Activated CD8-positive, alpha-beta memory T cell treated with anti-CD3 and anti-CD28 coated beads, Interleukin-2, amount 50 U/mL, for 1 hour (primary cell): Measurements from ENCODE around the gene STX17.

Source experiments
- DNase-seq: peaks from one replicate; pipeline ENCODE4 v3.0.0-alpha.2; 2020; ENCODE audit errors: extremely low read depth

The STX17 gene

GRCh38 chr9:99907208-99907532, 716 bp downstream of the STX17 start:
- DNase-seq = no peak

- DNase-seq = no peak
These were observed 5.1 kb downstream of the STX17 start for GRCh38 chr9:99911600-99911999.

- DNase-seq = no peak
These were observed 10.2 kb downstream of the STX17 start for GRCh38 chr9:99916650-99917049.

GRCh38 chr9:99918134-99918533, 11.7 kb downstream of the STX17 start:
- no peak for DNase-seq

GRCh38 chr9:99919930-99920329, 13.5 kb downstream of the STX17 start:
- DNase-seq = no peak

GRCh38 chr9:99921875-99922710, 15.6 kb downstream of the STX17 start:
- no peak for DNase-seq

- DNase-seq = no peak
These were observed 16.2 kb downstream of the STX17 start for GRCh38 chr9:99922711-99923030.

- no peak for DNase-seq
These were observed 19.1 kb downstream of the STX17 start for GRCh38 chr9:99925541-99925940.

GRCh38 chr9:99929652-99930051, 23.2 kb downstream of the STX17 start:
- DNase-seq = no peak

GRCh38 chr9:99931155-99931840, 24.8 kb downstream of the STX17 start:
- DNase-seq = no peak

GRCh38 chr9:99936947-99937587, 30.6 kb downstream of the STX17 start:
- DNase-seq = no peak

GRCh38 chr9:99947395-99947794, 40.9 kb downstream of the STX17 start:
- DNase-seq = no peak

GRCh38 chr9:99948482-99948881, 42.0 kb downstream of the STX17 start:
- no peak for DNase-seq

- no peak for DNase-seq
These were observed 42.4 kb downstream of the STX17 start for GRCh38 chr9:99948896-99949295.

GRCh38 chr9:99953861-99954507, 47.5 kb downstream of the STX17 start:
- no peak for DNase-seq

- DNase-seq = no peak
These were observed 48.4 kb downstream of the STX17 start for GRCh38 chr9:99954819-99955218.

GRCh38 chr9:99955606-99956005, 49.2 kb downstream of the STX17 start:
- no peak for DNase-seq

- DNase-seq = no peak
These were observed 56.3 kb downstream of the STX17 start for GRCh38 chr9:99962680-99963261.

- no peak for DNase-seq
These were observed 57.9 kb downstream of the STX17 start for GRCh38 chr9:99964336-99964735.

- DNase-seq = no peak
These were observed 59.5 kb downstream of the STX17 start for GRCh38 chr9:99966001-99966400.

- no peak for DNase-seq
These were observed 60.3 kb downstream of the STX17 start for GRCh38 chr9:99966716-99967115.

- DNase-seq = no peak
These were observed 61.0 kb downstream of the STX17 start for GRCh38 chr9:99967457-99967856.
